DOHH2 (cell line): ENCODE measurements around the gene RAB40B.

Experiments used
- EZH2phosphoT487 ChIP-seq: fragments of 200-600 bp; sonication (generic); IDR thresholded peaks from 2 replicates; pipeline ENCODE4 v1.6.1; 2017; ENCODE audit warnings: borderline replicate concordance, mild to moderate bottlenecking, antibody characterized with exemption, low read length, moderate library complexity, mixed read lengths
- TF ChIP-seq, protein P1 (sequence below): fragments of 200-600 bp; sonication (generic); IDR thresholded peaks from one replicate; pipeline ENCODE4 v1.5.1; 2014; ENCODE audit warnings: antibody characterized with exemption, mild to moderate bottlenecking, low read depth, low read length; ENCODE audit not compliant: poor library complexity, severe bottlenecking

GRCh38 chr17:82684228-82684841 is 14.2 kb downstream of the RAB40B start:
- TF ChIP-seq, protein P1, sequence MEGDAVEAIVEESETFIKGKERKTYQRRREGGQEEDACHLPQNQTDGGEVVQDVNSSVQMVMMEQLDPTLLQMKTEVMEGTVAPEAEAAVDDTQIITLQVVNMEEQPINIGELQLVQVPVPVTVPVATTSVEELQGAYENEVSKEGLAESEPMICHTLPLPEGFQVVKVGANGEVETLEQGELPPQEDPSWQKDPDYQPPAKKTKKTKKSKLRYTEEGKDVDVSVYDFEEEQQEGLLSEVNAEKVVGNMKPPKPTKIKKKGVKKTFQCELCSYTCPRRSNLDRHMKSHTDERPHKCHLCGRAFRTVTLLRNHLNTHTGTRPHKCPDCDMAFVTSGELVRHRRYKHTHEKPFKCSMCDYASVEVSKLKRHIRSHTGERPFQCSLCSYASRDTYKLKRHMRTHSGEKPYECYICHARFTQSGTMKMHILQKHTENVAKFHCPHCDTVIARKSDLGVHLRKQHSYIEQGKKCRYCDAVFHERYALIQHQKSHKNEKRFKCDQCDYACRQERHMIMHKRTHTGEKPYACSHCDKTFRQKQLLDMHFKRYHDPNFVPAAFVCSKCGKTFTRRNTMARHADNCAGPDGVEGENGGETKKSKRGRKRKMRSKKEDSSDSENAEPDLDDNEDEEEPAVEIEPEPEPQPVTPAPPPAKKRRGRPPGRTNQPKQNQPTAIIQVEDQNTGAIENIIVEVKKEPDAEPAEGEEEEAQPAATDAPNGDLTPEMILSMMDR: no peak
- TF ChIP-seq EZH2phosphoT487: no peak
